Measurements from ENCODE around the gene SPSB4. TPM values are rescaled to one million over a fixed set of nuclear protein-coding genes. Genes with fewer than 3 reads are reported as not detected.

SPSB4 gene
- total and polyA plus RNA-seq, 9 donors, result 0.07 to 0.57 (median 0.12) TPM; not detected in 5

GRCh38 chr3:141152130-141152529 lies 101.0 kb downstream of the SPSB4 start:
- DNase-seq, result no peak
- H3K36me3 ChIP-seq, result no peaks in the 10 kb centered on the region
- no peak for TF ChIP-seq POLR2A (IDR thresholded peaks at IDR 0.05)
- TF ChIP-seq EP300 (IDR thresholded peaks at IDR 0.05), result no peak
- no peak for TF ChIP-seq CTCF (IDR thresholded peaks at IDR 0.05)
- no peaks in the 10 kb centered on the region for H3K9me3 ChIP-seq
- intact Hi-C loops (cut with DNase I), result no loop called here
- no peaks in the 10 kb centered on the region for H3K27me3 ChIP-seq
- H3K4me3 ChIP-seq, result no peak overlapping the region
- 78 to 85% (median 80%) methylated on average over 9 of the region's 9 CpGs for WGBS, 3 donors
- H3K4me1 ChIP-seq (ENCODE audit: insufficient read depth), result no peaks in the 10 kb centered on the region
- H3K27ac ChIP-seq, result no peak overlapping the region

GRCh38 chr3:141152801-141153678 lies 101.9 kb downstream of the SPSB4 start:
- WGBS, 3 donors, result 82 to 84% (median 83%) methylated on average over 7 of the region's 7 CpGs
- Histone ChIP-seq H3K36me3 (no peaks in the 10 kb centered on the region), H3K27me3 (no peaks in the 10 kb centered on the region), H3K4me3 (no peak overlapping the region), H3K27ac (no peak overlapping the region), H3K4me1 (ENCODE audit: insufficient read depth) (no peaks in the 10 kb centered on the region), H3K9me3 (no peaks in the 10 kb centered on the region)
- intact Hi-C loops (cut with DNase I), result no loop called here
- TF ChIP-seq EP300 (IDR thresholded peaks at IDR 0.05), result no peak
- TF ChIP-seq POLR2A (IDR thresholded peaks at IDR 0.05), result no peak
- TF ChIP-seq CTCF (IDR thresholded peaks at IDR 0.05), result no peak
- DNase-seq, result no peak

GRCh38 chr3:141153679-141153966 lies 102.5 kb downstream of the SPSB4 start:
- intact Hi-C loops (cut with DNase I), result no loop called here
- Histone ChIP-seq H3K36me3 (no peaks in the 10 kb centered on the region), H3K27me3 (no peaks in the 10 kb centered on the region), H3K4me1 (ENCODE audit: insufficient read depth) (no peaks in the 10 kb centered on the region), H3K9me3 (no peaks in the 10 kb centered on the region), H3K4me3 (no peak overlapping the region), H3K27ac (no peak overlapping the region)
- WGBS, 3 donors, result 80 to 94% (median 89%) methylated on average over 1 of the region's 1 CpG
- DNase-seq, result no peak
- TF ChIP-seq CTCF (IDR thresholded peaks at IDR 0.05), result no peak
- TF ChIP-seq POLR2A (IDR thresholded peaks at IDR 0.05), result no peak
- TF ChIP-seq EP300 (IDR thresholded peaks at IDR 0.05), result no peak

- DNase-seq, result no peak
- intact Hi-C loops (cut with DNase I), result no loop called here
Measured at GRCh38 chr3:141164852-141165251, 113.7 kb downstream of the SPSB4 start.

More at GRCh38 chr3:141164852-141165251, 113.7 kb downstream of the SPSB4 start:
- no peaks in the 10 kb centered on the region for H3K36me3 ChIP-seq
- H3K9me3 ChIP-seq, result no peaks in the 10 kb centered on the region
- TF ChIP-seq CTCF (IDR thresholded peaks at IDR 0.05) (no peak), EP300 (IDR thresholded peaks at IDR 0.05) (no peak), POLR2A (IDR thresholded peaks at IDR 0.05) (no peak)
- 46 to 55% (median 52%) methylated on average over 5 of the region's 5 CpGs for WGBS, 3 donors
- H3K4me1 ChIP-seq (ENCODE audit: insufficient read depth), result no peaks in the 10 kb centered on the region
- H3K27me3 ChIP-seq, result no peaks in the 10 kb centered on the region
- H3K27ac ChIP-seq, result no peak overlapping the region
- no peak overlapping the region for H3K4me3 ChIP-seq

All from ovary (tissue), 9 donors.